Mesodermal cell (in vitro differentiated cells): ENCODE data around the gene MAB21L4. TPM values are rescaled to one million over a fixed set of nuclear protein-coding genes. Genes with fewer than 3 reads are reported as not detected.

ENCODE experiments used
- H3K27ac ChIP-seq: 2 replicates; pipeline ENCODE4 v1.7.0; 2013; ENCODE audit warnings: mild to moderate bottlenecking, low read depth, low read length, moderate library complexity; ENCODE audit not compliant: severe bottlenecking
- H3K36me3 ChIP-seq: 2 replicates; pipeline ENCODE4 v1.7.1; 2013; ENCODE audit warnings: mild to moderate bottlenecking, low read length, moderate library complexity; ENCODE audit not compliant: control insufficient read depth, insufficient read depth
- H3K4me1 ChIP-seq: one replicate; pipeline ENCODE4 v1.7.1; 2013; ENCODE audit warnings: mild to moderate bottlenecking, low read length; ENCODE audit not compliant: insufficient read depth, control insufficient read depth, poor library complexity, severe bottlenecking
- H3K4me3 ChIP-seq: 2 replicates; pipeline ENCODE4 v1.7.0; 2013; ENCODE audit warnings: low read length, control low read depth, mild to moderate bottlenecking; ENCODE audit not compliant: insufficient read depth, poor library complexity, severe bottlenecking; ENCODE audit errors: extremely low read depth
- H3K9me3 ChIP-seq: 2 replicates; pipeline ENCODE4 v1.7.1; 2013; ENCODE audit warnings: mild to moderate bottlenecking, low read length, moderate library complexity; ENCODE audit not compliant: control insufficient read depth
- WGBS, 2 experiments: methylation state at CpG; one replicate each; pipeline ENCODE4 v1.1.5; 2013; ENCODE audit warnings: missing lambda C conversion rate in 2 of 2; ENCODE audit not compliant: insufficient coverage in 2 of 2; 5-methylcytosine and 5-hydroxymethylcytosine counted together
- polyA plus RNA-seq, 2 experiments: library from polyadenylated mRNA; stranded (reverse); fragments of 50-300 nt; gene quantifications; one replicate each; pipeline ENCODE4 v1.2.3, GENCODE V29; 2013

MAB21L4 gene
- not detected for polyA plus RNA-seq (2013, experiment 1 of 2)
- polyA plus RNA-seq (2013, experiment 2 of 2): not detected

DNA sequence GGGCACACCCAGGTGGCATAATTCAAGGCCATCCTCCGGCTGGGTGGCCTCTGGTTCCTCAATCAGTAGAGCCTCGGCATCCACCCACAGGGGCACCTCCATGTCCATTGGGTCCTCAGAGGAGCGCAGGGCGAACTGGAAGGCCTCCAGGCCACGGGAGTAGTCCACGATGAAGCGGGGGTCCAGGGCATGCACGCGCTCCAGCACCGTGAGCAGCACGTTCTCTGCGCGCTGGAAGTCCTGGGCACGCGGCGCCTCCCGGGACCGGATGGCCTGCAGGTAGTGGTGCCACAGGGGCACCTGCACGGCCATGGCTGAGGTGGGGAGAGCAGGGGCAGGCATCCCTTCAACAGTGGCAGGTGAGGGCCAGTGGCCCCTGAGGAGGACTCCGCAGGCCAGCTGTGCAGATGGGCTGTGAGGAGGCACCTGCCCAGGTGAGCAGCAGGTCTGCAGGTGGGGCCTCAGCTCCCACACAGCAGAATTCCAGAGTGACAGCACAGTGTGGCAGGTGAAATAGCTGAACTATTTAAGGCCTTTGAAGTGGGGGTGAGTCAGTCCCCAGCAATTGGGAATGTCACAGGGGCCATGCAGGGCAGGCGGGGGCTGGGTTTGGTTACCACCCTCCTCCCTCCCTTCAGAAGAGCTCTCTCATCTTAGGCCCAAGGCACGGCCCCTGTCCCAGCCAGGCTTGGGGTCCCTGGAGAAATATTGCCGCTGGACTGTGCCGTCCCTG, at the start of gene MAB21L4:
Gene MAB21L4, minus strand, starts transcription at position 501 of the 733 bp plus-strand sequence. Its CDS starts 159 bp downstream, at position 342.
- no peak within 1 kb of the TSS for H3K4me3 ChIP-seq
- no peaks in the 10 kb centered on the region for H3K4me1 ChIP-seq
- no peak within 1 kb of the TSS for H3K27ac ChIP-seq
- no peaks in the 10 kb centered on the region for H3K9me3 ChIP-seq
- 91 to 93% methylated on average over 21 to 24 of the region's 24 CpGs for WGBS, 2 experiments
- no peaks in the 10 kb centered on the region for H3K36me3 ChIP-seq

DNA sequence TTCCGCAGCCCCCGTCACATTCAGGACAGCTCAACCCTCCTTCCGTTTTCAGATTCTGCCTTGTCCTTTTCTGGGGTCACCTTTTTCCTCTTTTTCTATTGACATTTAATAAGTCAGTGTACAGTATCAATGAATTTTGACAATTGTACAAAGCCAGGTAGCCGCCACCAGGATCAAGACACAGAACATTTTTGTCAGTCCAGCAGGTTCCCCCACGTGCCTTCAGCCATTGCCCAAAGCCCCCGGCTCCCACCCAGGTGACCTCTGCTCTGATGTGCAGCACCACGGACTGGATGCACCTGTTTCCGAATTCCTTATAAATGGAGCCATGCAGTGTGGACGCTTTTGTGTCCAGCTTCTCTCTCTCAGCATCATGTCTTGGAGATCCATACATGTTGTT, 40.1 kb upstream of the MAB21L4 start:
- H3K4me1 ChIP-seq: no peaks in the 10 kb centered on the region
- H3K36me3 ChIP-seq: no peaks in the 10 kb centered on the region
- H3K9me3 ChIP-seq: no peaks in the 10 kb centered on the region
- H3K4me3 ChIP-seq: no peak overlapping the region
- 81 to 86% methylated on average over 9 of the region's 9 CpGs for WGBS, 2 experiments
- no peak overlapping the region for H3K27ac ChIP-seq

DNA sequence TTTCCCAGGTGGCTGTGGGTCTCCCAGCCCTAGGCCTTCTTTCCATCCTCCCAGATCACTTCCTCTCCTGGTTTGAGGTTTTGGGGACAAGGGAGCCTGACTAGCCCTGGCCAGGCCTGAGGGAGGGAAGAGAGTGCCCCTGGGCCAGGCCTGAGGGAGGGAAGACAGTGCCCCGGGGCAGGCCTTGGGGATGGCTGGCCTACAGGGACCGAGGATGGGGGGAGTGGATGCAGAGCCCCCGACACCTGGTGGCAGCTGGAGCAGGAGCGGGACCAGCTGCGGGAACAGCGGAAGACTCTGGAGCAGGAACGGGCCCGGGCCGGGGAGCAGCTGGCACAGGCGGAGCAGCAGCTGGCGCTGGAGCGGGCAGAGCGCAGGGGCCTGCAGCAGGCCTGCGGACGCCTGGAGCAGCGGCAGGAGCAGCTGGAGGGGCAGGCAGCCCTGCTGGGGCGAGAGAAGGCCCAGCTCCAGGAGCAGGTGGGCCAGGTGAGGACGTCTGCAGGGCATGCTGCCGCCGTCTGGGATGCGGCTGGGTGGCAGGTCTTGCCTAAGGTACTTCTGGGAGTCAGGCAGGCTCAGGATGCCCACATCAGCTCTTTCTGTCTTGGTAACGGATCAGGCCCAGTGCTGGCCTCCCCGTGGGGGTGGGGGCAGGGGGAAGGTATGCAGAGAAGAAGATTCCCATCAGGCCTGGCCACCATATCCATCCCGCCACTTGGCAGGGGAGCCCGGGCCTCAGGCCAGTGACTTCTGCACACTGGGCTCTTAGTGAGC, 39.3 kb upstream of the MAB21L4 start:
- Histone ChIP-seq H3K9me3 (no peaks in the 10 kb centered on the region), H3K27ac (no peak overlapping the region), H3K36me3 (no peaks in the 10 kb centered on the region), H3K4me1 (no peaks in the 10 kb centered on the region), H3K4me3 (no peak overlapping the region)
- 88 to 92% methylated on average over 24 to 25 of the region's 25 CpGs for WGBS, 2 experiments

DNA sequence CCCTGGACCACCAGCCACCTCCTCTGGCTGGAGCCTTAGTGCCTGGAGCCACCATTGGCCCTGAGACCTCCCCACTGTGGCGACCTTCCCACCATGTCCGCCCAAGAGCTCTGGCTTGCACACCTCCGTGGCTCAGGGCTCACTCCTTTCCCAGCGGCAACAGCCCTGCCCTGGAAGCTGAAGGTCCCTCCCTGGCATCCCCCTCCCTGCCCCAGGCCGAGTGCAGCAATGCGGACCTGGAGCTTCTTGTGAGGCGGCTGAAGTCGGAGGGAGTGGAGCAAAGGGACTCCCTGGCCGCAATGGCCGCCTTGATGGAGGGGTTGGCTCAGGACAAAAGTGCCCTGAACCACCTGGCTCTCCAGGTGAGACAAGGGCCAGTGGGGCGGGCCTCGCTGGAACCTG, 38.7 kb upstream of the MAB21L4 start:
- Histone ChIP-seq H3K4me1 (no peaks in the 10 kb centered on the region), H3K36me3 (no peaks in the 10 kb centered on the region), H3K4me3 (no peak overlapping the region), H3K27ac (no peak overlapping the region), H3K9me3 (no peaks in the 10 kb centered on the region)
- WGBS, 2 experiments: 92 to 93% methylated on average over 9 to 12 of the region's 12 CpGs

DNA sequence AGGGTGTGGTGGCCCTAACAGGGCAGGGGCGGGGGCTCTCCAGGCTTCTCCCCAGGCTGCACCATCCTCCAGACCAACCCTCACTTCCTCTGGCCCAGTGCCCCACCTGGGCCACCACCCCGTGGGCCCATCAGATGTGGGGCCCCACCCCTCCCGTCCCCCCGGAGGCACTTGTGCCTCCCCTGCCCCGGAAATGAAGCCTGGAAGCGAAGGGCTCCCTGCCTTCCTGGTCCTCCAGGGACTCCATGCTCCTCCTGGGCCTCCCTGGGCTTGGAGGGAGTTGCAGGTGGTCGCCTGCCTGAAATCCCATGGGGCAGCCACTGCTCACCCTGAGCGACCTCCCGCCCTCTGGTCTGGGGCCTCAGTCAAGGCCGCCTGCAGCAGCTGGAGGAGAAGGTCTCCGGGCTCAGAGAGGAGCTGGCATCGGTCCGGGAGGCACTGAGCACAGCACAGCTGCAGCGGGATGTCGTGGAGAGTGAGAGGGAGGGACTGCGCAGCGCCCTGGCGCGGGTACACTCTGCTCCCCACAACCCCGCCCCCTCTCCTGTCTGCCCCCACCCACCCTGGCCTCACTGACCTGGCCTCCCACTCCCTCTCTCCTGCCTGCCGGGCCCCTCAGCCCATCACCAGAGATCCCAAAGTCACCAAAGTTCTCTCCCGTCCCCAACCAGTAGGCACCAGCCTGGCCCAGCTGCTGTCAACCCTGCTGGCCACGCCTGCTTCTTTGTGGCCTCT, 38.2 kb upstream of the MAB21L4 start:
- 88 to 89% methylated on average over 8 to 15 of the region's 23 CpGs for WGBS, 2 experiments
- H3K4me3 ChIP-seq: no peak overlapping the region

DNA sequence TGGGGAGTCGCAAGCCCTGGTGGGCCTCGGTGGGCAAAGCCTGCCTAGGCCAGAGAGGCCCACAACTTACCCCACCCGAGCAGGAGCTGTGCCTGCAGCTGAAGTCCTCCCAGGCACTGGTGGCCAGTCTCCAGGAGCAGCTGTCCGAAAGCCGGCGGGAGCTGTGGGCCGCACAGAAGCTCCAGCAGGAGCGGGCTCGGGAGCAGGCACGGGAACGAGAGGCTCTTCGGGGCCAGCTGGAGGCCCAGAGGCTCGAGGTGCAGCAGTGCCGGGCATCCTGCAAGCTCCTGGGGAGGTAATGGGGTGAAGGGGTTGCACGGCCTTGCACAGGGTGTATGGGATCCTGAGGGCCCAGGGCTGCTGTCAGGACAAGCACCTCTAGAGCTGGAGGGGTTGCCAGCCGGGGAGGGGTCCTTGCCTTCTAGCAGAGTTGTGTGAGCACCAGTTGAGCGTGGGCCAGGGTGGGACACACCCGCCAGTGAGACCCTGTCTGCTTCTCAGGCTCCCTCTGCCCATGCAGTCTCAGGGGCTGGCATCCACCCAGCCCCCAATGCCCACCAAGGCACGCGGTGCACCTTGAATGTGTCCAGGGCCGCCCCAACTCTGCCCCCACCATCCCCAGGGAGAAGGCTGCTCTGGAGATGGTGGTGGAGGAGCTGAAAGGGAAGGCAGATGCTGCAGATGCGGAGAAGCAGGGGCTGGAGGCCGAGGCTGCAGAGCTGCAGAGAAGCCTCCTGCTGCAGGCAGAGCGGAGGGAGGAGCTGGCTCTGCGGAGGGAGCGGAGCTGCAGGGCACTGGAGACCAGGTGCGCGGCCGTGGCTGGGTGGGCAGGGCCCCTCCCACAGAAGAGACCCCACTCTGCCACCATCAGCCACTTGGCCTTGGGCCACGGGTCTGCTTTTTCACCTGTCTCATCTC, 37.4 kb upstream of the MAB21L4 start:
- H3K27ac ChIP-seq: no peak overlapping the region
- WGBS, 2 experiments: 87 to 93% methylated on average over 25 of the region's 30 CpGs
- no peaks in the 10 kb centered on the region for H3K9me3 ChIP-seq
- no peaks in the 10 kb centered on the region for H3K4me1 ChIP-seq
- H3K4me3 ChIP-seq: no peak overlapping the region
- no peaks in the 10 kb centered on the region for H3K36me3 ChIP-seq

More for the DNA sequence above, 38.2 kb upstream of the MAB21L4 start:
- Histone ChIP-seq H3K27ac (no peak overlapping the region), H3K4me1 (no peaks in the 10 kb centered on the region), H3K9me3 (no peaks in the 10 kb centered on the region), H3K36me3 (no peaks in the 10 kb centered on the region)

DNA sequence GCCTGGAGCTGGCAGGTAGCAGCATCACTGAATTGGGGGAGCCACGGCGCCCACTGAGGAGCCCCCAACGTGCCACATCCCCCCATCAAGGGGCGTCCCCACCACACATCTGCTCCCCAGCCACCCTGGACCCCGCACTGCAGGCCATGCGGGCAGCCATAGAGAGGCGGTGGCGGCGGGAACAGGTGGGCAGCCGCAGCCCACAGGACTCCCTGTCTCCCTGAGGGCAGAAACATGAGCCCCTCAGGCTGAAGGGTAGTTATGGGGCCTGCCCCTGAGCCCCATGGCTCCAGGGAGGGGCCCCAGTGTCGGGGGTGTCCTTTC, 36.7 kb upstream of the MAB21L4 start:
- Histone ChIP-seq H3K4me1 (no peaks in the 10 kb centered on the region), H3K4me3 (no peak overlapping the region), H3K27ac (no peak overlapping the region), H3K9me3 (no peaks in the 10 kb centered on the region), H3K36me3 (no peaks in the 10 kb centered on the region)
- WGBS, 2 experiments: 88 to 93% methylated on average over 6 to 7 of the region's 11 CpGs

DNA sequence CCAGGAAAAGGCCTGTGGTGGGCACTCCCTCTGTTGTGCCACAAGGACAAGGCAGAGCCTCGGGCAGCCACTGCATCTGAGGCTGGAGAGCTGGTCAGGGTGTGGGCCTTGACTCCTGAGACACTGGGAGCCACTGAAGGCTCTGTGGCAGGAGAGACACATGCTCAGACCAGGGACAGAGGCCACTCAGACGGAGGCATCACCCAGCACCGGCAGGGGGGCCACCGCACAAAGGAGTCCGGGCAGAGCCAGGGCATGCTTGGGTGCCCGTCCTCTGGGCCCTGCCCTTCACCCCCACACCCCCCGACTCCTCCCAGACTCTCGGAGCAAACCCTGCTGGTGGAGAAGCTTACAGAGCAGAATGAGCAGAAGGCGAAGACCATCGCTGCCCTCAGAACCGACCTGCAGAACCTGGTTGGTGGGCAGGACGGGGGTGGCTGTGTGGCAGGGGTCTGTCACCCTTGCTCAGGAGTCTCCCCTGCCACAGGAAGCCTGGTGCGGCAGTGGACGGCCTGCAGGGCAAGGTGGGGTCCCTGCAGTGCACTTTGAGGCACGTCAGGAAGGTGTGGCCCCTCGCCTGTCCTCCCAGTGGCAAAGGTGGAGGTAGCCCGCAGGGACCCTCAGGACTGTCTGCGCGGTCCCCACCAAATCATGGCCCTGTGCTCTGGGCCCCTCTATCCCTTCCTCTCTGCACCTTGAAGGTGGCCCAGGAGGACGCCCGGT, 36.2 kb upstream of the MAB21L4 start:
- Histone ChIP-seq H3K4me3 (no peak overlapping the region), H3K27ac (no peak overlapping the region), H3K9me3 (no peaks in the 10 kb centered on the region), H3K4me1 (no peaks in the 10 kb centered on the region), H3K36me3 (no peaks in the 10 kb centered on the region)
- 90 to 92% methylated on average over 16 to 20 of the region's 21 CpGs for WGBS, 2 experiments

DNA sequence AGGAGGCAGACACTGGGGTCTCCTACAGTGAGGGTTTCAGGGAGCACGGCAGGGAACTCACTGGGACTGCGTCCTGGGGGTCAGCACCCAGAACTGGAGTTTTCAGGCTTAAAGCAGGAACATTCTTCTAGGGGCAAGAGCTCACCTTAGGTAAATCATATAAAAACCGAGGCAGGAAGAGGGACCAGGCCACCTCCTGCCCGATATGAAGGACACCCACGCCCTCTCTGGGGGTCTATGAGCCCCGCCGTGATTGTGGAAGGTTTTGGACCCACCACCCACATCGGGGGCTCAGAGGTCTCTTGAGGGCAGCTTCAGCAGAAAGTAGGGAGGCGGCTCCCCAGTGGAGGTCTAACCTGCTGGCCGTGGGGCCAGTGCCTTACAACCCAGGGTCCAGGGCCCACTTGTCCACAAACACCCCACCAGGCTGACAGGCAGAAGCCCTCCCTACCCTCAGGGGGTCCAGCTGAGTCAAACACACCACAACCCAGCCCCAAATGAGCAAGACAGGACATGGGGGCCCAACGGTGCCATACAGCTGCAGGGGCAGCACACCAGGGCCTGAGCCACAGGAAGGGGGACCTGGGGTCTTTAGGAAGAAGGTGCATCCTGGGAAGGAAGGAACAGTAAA, 35.5 kb upstream of the MAB21L4 start:
- Histone ChIP-seq H3K36me3 (no peaks in the 10 kb centered on the region), H3K4me1 (no peaks in the 10 kb centered on the region), H3K27ac (no peak overlapping the region), H3K4me3 (no peak overlapping the region), H3K9me3 (no peaks in the 10 kb centered on the region)
- WGBS, 2 experiments: 91 to 95% methylated on average over 10 to 11 of the region's 11 CpGs
